Small intestine (tissue), 4 donors: Measurements from ENCODE around the gene PERM1. TPM values are rescaled to one million over a fixed set of nuclear protein-coding genes. Genes with fewer than 3 reads are reported as not detected.

Experiments
- polyA plus RNA-seq, 4 donors: library from polyadenylated mRNA; stranded (reverse) in 3 of 4; unstranded in 1 of 4; fragments of 200-250 nt in 3 of 4; fragments of 120-200 nt in 1 of 4; gene quantifications; one replicate each; pipeline versions ENCODE4 v1.2.1 to v1.2.3, GENCODE V29; 2013
- donor health status: healthy with polysubstance abuse.
- donor health status: Bipolar disorder and iron deficiency.
- donor health status: healthy.

Gene PERM1
- polyA plus RNA-seq, 4 donors: 0.22 to 1.6 (median 0.30) TPM; not detected in 1

Other genes starting within 250 kb of the PERM1 start
- 10 to 100 TPM in 1 of 4 donors, 1 to 10 TPM in 2, under 1 TPM in 1; 0.89 to 13.6 (median 6.8) TPM for gene SAMD11, start 58.2 kb downstream of the PERM1 start, polyA plus RNA-seq
- 10 to 100 TPM; 34.0 to 69.3 (median 45.4) TPM for gene NOC2L, start 22.8 kb downstream of the PERM1 start, polyA plus RNA-seq
- 10 to 100 TPM in 1 of 4 donors, 1 to 10 TPM in 3; 3.9 to 11.9 (median 6.8) TPM for gene KLHL17, start 21.5 kb downstream of the PERM1 start, polyA plus RNA-seq
- gene PLEKHN1, start 15.6 kb downstream of the PERM1 start, polyA plus RNA-seq: under 1 TPM; 0.64 to 0.89 (median 0.76) TPM
- gene HES4, start 18.0 kb upstream of the PERM1 start, polyA plus RNA-seq: 1 to 10 TPM in 3 of 4 donors, under 1 TPM in 1; 0.89 to 8.2 (median 5.3) TPM
- 100 to 1,000 TPM in 2 of 4 donors, 10 to 100 TPM in 2; 21.1 to 282 (median 182) TPM for gene ISG15, start 31.4 kb upstream of the PERM1 start, polyA plus RNA-seq
- 100 to 1,000 TPM in 1 of 4 donors, 10 to 100 TPM in 3; 13.2 to 104 (median 19.9) TPM for gene AGRN, start 38.0 kb upstream of the PERM1 start, polyA plus RNA-seq
- gene RNF223, start 92.2 kb upstream of the PERM1 start, polyA plus RNA-seq: under 1 TPM in 3 of 4 donors, not detected in 1; 0.15 to 0.45 (median 0.18) TPM
- 10 to 100 TPM in 3 of 4 donors, 1 to 10 TPM in 1; 9.2 to 19.0 (median 12.6) TPM for gene C1orf159, start 134.0 kb upstream of the PERM1 start, polyA plus RNA-seq
- gene TTLL10, start 191.8 kb upstream of the PERM1 start, polyA plus RNA-seq: under 1 TPM in 2 of 4 donors, not detected in 2; 0.21 to 0.36 TPM
- gene TNFRSF18, start 224.5 kb upstream of the PERM1 start, polyA plus RNA-seq: 1 to 10 TPM in 2 of 4 donors, under 1 TPM in 1, not detected in 1; 0.47 to 5.9 (median 1.8) TPM
- gene TNFRSF4, start 232.1 kb upstream of the PERM1 start, polyA plus RNA-seq: 1 to 10 TPM in 3 of 4 donors, not detected in 1; 1.2 to 3.5 (median 3.1) TPM
- 100 to 1,000 TPM in 3 of 4 donors, 10 to 100 TPM in 1; 91.2 to 190 (median 151) TPM for gene SDF4, start 249.9 kb upstream of the PERM1 start, polyA plus RNA-seq